ENCODE measurements around the gene COL15A1. TPM values are rescaled to one million over a fixed set of nuclear protein-coding genes. Genes with fewer than 3 reads are reported as not detected.

COL15A1 gene
- total RNA-seq, 6 experiments from 2014 or later, result 0.20 to 0.50 (median 0.32) TPM

- Mint-ChIP-seq H3K4me1 (ENCODE audit: low read depth) (peaks cover 68% of the 10 kb centered on the region), H3K4me3 (no peak overlapping the region), H3K9me3 (no peaks in the 10 kb centered on the region), H3K36me3 (ENCODE audit: low read depth) (peaks cover 5% of the 10 kb centered on the region; the same call in 1 of the 2 replicates), H3K27ac (no peak overlapping the region), H3K27me3 (ENCODE audit: insufficient read depth) (no peaks in the 10 kb centered on the region; the same call in 1 of the 2 replicates)
- no peak for TF ChIP-seq CTCF (IDR thresholded peaks at IDR 0.05)
- DNase-seq, result no peak
These were observed 164.4 kb downstream of the COL15A1 start for GRCh38 chr9:99108131-99108530.

GRCh38 chr9:99109522-99109921 lies 165.8 kb downstream of the COL15A1 start:
- H3K27ac Mint-ChIP-seq, result no peak overlapping the region
- H3K27me3 Mint-ChIP-seq (ENCODE audit: insufficient read depth), result no peaks in the 10 kb centered on the region; the same call in 1 of the 2 replicates
- H3K9me3 Mint-ChIP-seq, result no peaks in the 10 kb centered on the region
- H3K4me3 Mint-ChIP-seq, result no peak overlapping the region
- no peak for TF ChIP-seq CTCF (IDR thresholded peaks at IDR 0.05)
- peaks cover 5% of the 10 kb centered on the region; the same call in 1 of the 2 replicates for H3K36me3 Mint-ChIP-seq (ENCODE audit: low read depth)
- peaks cover 66% of the 10 kb centered on the region for H3K4me1 Mint-ChIP-seq (ENCODE audit: low read depth)
- no peak for DNase-seq

- DNase-seq, result no peak
- H3K4me3 Mint-ChIP-seq, result no peak overlapping the region
- peaks cover 51% of the 10 kb centered on the region for H3K4me1 Mint-ChIP-seq (ENCODE audit: low read depth)
- no peak for TF ChIP-seq CTCF (IDR thresholded peaks at IDR 0.05)
- peaks cover 5% of the 10 kb centered on the region; the same call in 1 of the 2 replicates for H3K36me3 Mint-ChIP-seq (ENCODE audit: low read depth)
- no peaks in the 10 kb centered on the region for H3K9me3 Mint-ChIP-seq
- no peak overlapping the region for H3K27ac Mint-ChIP-seq
- no peaks in the 10 kb centered on the region for H3K27me3 Mint-ChIP-seq (ENCODE audit: insufficient read depth)
These were observed 169.2 kb downstream of the COL15A1 start for GRCh38 chr9:99112750-99113413.

DNA sequence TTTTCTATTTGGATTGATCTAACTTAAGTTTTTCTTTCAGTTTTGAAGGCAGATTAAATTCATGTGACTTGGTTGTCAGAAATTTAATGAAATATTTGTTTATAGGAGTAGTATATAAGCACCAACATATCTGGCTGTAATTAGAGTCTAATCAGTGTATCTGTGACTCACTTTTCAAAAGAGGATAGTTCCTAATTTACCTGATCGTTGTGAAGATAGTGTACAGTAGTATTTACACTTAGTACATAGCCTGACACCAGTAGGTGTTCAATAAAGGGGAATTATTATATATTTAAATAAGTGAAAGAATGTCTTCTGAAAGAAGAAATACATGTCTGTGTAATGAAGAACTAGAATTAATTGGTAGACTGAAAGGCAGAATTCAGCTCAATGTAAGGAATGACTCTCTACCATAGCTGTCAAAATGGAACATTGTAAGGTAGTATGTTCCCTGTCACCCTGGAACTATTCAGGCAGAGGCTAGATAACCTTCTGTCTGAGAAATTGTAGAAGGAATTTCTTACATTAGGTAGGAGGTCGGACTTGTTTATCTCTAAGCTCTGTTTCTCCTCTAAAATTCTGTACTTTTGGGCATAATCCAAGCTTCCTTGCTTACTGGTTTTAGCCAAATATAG lies 169.8 kb downstream of the COL15A1 start:
- DNase-seq, result no peak
- Mint-ChIP-seq H3K4me1 (ENCODE audit: low read depth) (peaks cover 45% of the 10 kb centered on the region), H3K9me3 (no peaks in the 10 kb centered on the region), H3K4me3 (no peak overlapping the region), H3K27ac (no peak overlapping the region), H3K36me3 (ENCODE audit: low read depth) (peaks cover 5% of the 10 kb centered on the region; the same call in 1 of the 2 replicates), H3K27me3 (ENCODE audit: insufficient read depth) (no peaks in the 10 kb centered on the region)
- TF ChIP-seq CTCF (IDR thresholded peaks at IDR 0.05), result no peak

DNA sequence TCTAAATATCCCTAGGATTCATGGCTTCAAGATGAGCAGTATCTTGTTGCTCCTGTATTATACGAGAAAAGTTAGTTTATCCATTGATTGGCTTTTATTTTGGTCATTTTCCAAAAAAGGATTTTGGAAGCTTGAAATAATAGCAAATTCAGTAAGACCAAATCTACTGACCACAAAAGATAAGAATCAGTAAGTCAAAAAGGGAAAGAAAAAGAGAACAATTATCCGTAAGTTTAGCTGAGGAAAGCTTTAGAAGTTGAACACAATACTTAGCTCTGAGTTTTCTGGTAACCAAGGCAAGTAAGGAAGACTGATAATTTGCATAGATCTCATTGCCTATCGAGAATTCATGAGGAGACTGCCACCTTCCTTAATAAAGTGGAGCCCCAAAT lies 170.3 kb downstream of the COL15A1 start:
- H3K27ac Mint-ChIP-seq, result no peak overlapping the region
- no peak overlapping the region for H3K4me3 Mint-ChIP-seq
- peaks cover 44% of the 10 kb centered on the region for H3K4me1 Mint-ChIP-seq (ENCODE audit: low read depth)
- H3K27me3 Mint-ChIP-seq (ENCODE audit: insufficient read depth), result no peaks in the 10 kb centered on the region
- no peaks in the 10 kb centered on the region for H3K9me3 Mint-ChIP-seq
- DNase-seq, result no peak
- H3K36me3 Mint-ChIP-seq (ENCODE audit: low read depth), result peaks cover 5% of the 10 kb centered on the region
- TF ChIP-seq CTCF (IDR thresholded peaks at IDR 0.05), result no peak
